Right cardiac atrium (tissue), 5 donors: ENCODE data around the gene CHST10. TPM values are rescaled to one million over a fixed set of nuclear protein-coding genes. Genes with fewer than 3 reads are reported as not detected.
A peak's percentile ranks its signal among the peaks of the same experiment; 100 is the strongest.

Source experiments
- ATAC-seq, 2 donors: fragments of 200-7000 bp; cut with Tn5 transposase; one replicate each; pipeline versions ENCODE4 v1.8.0 to v1.9.1; 2020; ENCODE audit warnings: moderate library complexity in 2 of 2, mild to moderate bottlenecking in 1 of 2
- DNase-seq, 3 donors: peaks; one replicate each; pipeline ENCODE4 v3.0.0-alpha.2; 2020
- H3K27ac ChIP-seq: one replicate; pipeline ENCODE4 v1.5.1; 2013; ENCODE audit warnings: mild to moderate bottlenecking, low read length, control low read depth, moderate library complexity
- H3K27me3 ChIP-seq: one replicate; pipeline ENCODE4 v1.6.1; 2013; ENCODE audit not compliant: control insufficient read depth, insufficient read depth
- H3K4me1 ChIP-seq: one replicate; pipeline ENCODE4 v1.6.1; 2013; ENCODE audit warnings: low read length; ENCODE audit not compliant: control insufficient read depth, insufficient read depth
- H3K4me3 ChIP-seq: one replicate; pipeline ENCODE4 v1.5.1; 2013; ENCODE audit warnings: low read length, control low read depth
- H3K9me3 ChIP-seq: one replicate; pipeline ENCODE4 v1.6.1; 2013; ENCODE audit warnings: low read length; ENCODE audit not compliant: control insufficient read depth
- WGBS: extraction: QIAGEN DNeasy Blood & Tissue Kit; methylation state at CpG from one replicate; pipeline ENCODE4 v1.1.7; 2013; 5-methylcytosine and 5-hydroxymethylcytosine counted together
- intact Hi-C, 4 donors: fragments of 100-400 bp; cut with DNase I; formaldehyde crosslinking; loops; one replicate each; pipeline versions ENCODE4 v1.11.0 to v1.14.0; 2022 to 2023
- polyA plus RNA-seq: library from polyadenylated mRNA; stranded (reverse); fragments of 200-250 nt; gene quantifications from one replicate; pipeline ENCODE4 v1.2.3, GENCODE V29; 2013
- total RNA-seq, 4 donors: library from RNA; stranded (reverse); fragmentation: NEBNext Ultra II Directional; extraction: Animal tissue kit (Norgen Biotek cat#: 25700); gene quantifications; one replicate each; pipeline ENCODE4 v1.2.1, GENCODE V29; 2021
- donor health status: healthy with polysubstance abuse.
- donor health status: DM: no; HTN: yes; CAD: no.
- donor health status: DM: no; HTN: no; CAD: no.
- donor health status: DM: no; HTN: yes; CAD: no; lungs with severe emphysema.
- donor health status: DM: yes; HTN: yes; CAD: no.

The CHST10 gene
- total and polyA plus RNA-seq, 5 donors: 12.3 to 25.7 (median 21.9) TPM

DNA sequence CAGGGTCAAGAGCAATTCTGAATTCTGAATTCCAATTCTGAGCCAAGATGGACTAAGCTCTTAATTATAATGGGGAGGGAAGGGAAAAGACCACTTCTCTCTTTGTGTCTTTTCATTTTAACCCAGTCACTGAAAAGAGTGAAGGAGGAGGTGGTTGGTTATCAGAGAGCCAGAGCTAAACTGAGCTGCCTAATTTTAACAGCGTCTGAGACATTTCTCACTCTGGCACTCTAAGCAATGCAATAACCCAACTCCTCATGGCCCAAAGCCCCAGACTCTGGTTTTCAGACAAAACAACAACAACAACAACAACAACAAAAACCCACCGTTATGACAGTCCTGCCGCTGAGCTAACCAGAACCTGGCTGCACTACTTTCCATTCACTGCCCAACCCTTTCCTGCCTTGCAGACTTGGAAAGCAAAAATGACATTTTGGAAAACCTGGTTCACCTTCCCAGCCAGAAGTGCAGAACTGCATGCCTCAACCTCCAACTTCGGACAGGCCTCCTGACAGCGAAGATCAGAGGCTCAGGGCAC, 1.0 kb downstream of the CHST10 start:
- DNase-seq (no peak), ATAC-seq (peak in 1 of 2 donors; percentile 9)
- H3K27ac ChIP-seq: peak overlapping the region; percentile 51
- peaks cover 3% of the 10 kb centered on the region for H3K4me1 ChIP-seq
- 3% methylated on average over 5 of the region's 5 CpGs for whole genome bisulfite sequencing
- H3K27me3 ChIP-seq: no peaks in the 10 kb centered on the region
- no peaks in the 10 kb centered on the region for H3K9me3 ChIP-seq
- H3K4me3 ChIP-seq: peak overlapping the region; percentile 84
- intact Hi-C loops: loop anchor here in 1 of 4 donors (10.0 kb wide), 1 partner anchor 148 kb away; the partner anchor contains the start of gene PDCL3

DNA sequence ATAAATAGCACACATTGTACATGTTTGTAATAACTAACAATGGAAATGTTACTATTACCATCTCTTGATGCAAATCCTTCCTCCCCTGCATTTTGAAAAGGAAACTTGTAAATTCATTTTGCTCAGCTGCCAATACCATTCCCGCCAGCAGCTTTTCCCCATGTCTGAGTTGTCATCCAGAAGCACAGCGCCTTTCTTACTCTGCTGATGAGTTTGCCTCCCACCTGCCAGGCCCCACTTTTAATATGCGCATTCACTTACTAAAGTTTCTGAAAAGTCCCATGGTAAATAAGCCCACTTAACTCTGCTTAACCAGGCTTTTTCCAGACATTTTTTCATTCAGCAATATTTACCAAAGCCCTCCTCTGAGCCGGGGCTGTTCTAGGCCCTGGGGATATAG, 3.9 kb downstream of the CHST10 start:
- 93% methylated on average over 4 of the region's 4 CpGs for WGBS
- intact Hi-C loops: loop anchor here in 1 of 4 donors (10.0 kb wide), 1 partner anchor 151 kb away; the partner anchor contains the start of gene PDCL3
- ATAC-seq: no peak
- H3K4me1 ChIP-seq: peaks cover 7% of the 10 kb centered on the region
- H3K9me3 ChIP-seq: no peaks in the 10 kb centered on the region
- H3K4me3 ChIP-seq: no peak overlapping the region
- no peaks in the 10 kb centered on the region for H3K27me3 ChIP-seq
- no peak for DNase-seq
- no peak overlapping the region for H3K27ac ChIP-seq

DNA sequence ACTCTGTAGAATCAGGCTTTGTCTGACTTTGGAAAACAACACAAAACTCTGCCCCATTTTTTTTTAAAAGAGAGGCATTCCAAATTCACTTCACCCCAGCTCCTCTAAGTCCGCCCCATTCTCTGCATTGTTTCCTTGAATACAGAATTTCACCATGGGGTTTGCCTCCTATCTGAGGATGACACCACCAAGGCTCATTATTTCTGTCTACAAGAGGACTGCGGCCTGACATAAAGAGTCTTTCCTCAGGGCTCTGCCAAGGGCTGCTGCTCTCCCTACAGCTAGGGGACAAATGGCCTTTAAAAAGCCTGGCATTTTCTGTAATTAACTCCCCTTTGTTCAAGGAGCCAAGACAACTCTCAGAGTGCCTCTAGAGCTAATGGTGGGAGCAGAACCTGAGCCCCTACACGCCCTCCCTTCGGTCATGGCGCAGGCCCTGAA, 4.6 kb downstream of the CHST10 start:
- Histone ChIP-seq H3K27me3 (no peaks in the 10 kb centered on the region), H3K9me3 (no peaks in the 10 kb centered on the region), H3K4me3 (no peak overlapping the region), H3K27ac (no peak overlapping the region), H3K4me1 (peaks cover 12% of the 10 kb centered on the region)
- 96% methylated on average over 5 of the region's 5 CpGs for WGBS
- ATAC-seq (no peak), DNase-seq (no peak)
- intact Hi-C loops: loop anchor here in 1 of 4 donors (10.0 kb wide), 1 partner anchor 152 kb away; the partner anchor contains the start of gene PDCL3

DNA sequence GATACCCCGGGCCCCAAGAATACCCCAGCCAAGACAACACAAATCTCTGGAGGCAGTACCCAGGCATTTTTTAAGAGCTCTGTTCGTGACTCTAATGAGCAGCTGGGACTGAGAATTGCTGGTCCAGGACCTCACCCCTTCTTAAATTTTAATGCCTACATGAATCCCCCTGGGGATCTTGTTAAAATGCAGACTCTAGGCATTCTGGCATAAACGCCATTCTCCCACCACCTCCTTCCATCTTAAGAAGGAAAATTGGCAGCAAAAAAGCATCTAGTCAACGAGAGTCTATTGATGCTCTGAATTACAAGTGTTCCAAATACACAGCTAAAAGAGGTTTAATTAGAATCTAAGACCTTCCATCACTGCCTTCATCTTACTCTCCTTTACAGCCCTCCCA, 5.0 kb downstream of the CHST10 start:
- 88% methylated on average over 4 of the region's 4 CpGs for WGBS
- intact Hi-C loops: loop anchor here in 1 of 4 donors (10.0 kb wide), 1 partner anchor 152 kb away; the partner anchor contains the start of gene PDCL3
- H3K4me1 ChIP-seq: peaks cover 12% of the 10 kb centered on the region

DNA sequence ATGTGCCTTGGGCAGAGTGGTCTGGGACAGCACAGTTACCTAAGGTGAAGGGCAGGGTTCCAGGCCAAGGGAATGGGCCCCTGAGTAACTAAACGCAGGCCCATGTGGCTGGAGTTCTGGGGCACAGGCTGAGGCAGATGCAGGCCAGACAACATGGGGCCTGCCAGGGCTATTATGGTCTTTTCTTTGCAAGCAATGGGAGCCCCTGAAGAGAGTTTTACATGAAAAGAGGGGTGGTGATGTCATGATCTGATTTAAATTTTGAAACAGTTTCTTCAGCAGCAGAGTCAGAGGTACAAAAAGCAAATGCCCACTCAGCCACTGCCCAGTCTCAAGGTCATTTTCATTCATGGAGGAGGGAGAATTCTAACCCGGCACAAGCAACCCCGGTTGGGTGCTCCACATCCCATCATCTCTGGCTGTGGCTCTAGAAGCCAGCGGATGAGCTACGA, 5.6 kb downstream of the CHST10 start:
- WGBS: 97% methylated on average over 5 of the region's 5 CpGs
- intact Hi-C loops: loop anchor here in 1 of 4 donors (10.0 kb wide), 1 partner anchor 153 kb away; the partner anchor contains the start of gene PDCL3
- Histone ChIP-seq H3K4me1 (peaks cover 12% of the 10 kb centered on the region), H3K4me3 (no peak overlapping the region), H3K27me3 (no peaks in the 10 kb centered on the region), H3K27ac (no peak overlapping the region), H3K9me3 (no peaks in the 10 kb centered on the region)
- DNase-seq: no peak
- no peak for ATAC-seq

More for the DNA sequence above, 5.0 kb downstream of the CHST10 start:
- no peaks in the 10 kb centered on the region for H3K27me3 ChIP-seq
- no peaks in the 10 kb centered on the region for H3K9me3 ChIP-seq
- H3K4me3 ChIP-seq: no peak overlapping the region
- H3K27ac ChIP-seq: no peak overlapping the region
- ATAC-seq (no peak), DNase-seq (no peak)

DNA sequence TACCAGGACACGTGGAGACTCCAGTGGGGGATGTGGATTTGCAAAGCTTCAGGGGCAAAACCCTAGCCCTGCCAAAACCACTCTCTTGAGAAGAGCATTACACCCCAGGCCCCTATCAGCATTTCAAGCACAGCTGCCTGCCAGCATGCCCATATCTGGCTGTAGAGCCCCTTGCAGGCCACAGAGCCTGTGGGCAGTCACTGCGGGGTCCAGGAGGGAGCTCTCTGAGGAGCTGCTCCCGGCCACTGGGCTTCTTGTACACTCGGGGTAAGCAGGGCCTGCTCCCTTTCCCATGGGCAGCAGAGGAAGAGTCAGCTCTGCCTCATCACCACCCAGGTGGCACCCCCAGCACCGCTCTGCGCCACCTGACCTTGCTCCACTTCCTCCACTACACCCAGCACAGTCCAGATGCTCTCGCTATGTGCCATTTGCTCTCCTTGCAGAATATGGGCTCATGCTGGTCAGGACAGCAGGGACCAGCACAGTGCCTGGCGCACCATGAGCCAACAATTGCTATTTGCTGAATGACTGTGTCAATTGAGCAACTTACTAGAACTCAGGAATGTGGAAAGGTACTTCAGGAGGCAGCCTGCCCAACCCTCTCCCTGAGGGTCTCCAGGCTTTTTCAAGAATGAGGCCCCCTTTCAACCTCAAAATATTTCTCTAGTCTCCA, 7.4 kb downstream of the CHST10 start:
- H3K4me1 ChIP-seq: peaks cover 12% of the 10 kb centered on the region
- DNase-seq (no peak), ATAC-seq (no peak)
- WGBS: 80% methylated on average over 8 of the region's 8 CpGs
- H3K4me3 ChIP-seq: no peak overlapping the region
- no peaks in the 10 kb centered on the region for H3K9me3 ChIP-seq
- intact Hi-C loops: loop anchor here in 1 of 4 donors (10.0 kb wide), 1 partner anchor 155 kb away; the partner anchor contains the start of gene PDCL3
- no peak overlapping the region for H3K27ac ChIP-seq
- no peaks in the 10 kb centered on the region for H3K27me3 ChIP-seq

DNA sequence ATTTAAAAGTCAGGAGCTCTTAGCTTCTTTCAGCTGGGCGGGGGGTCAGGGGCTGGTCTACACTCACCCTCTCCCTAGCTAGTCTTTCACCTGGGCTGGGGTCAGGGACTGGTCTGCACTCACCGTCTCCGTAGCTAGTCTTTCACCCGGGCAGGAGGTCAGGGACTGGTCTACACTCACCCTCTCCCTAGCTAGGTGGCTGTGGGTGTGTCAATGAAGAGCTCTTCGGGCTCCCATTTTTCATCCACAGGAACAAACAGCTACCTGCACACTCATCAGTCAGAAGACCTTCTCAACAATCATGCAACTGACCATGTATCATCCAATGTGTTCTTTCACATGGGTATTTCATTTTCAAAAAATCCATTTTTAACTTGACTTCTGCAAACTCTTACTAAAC, 8.0 kb downstream of the CHST10 start:
- no peaks in the 10 kb centered on the region for H3K27me3 ChIP-seq
- no peak overlapping the region for H3K27ac ChIP-seq
- 89% methylated on average over 5 of the region's 5 CpGs for WGBS
- H3K4me3 ChIP-seq: no peak overlapping the region
- H3K4me1 ChIP-seq: peaks cover 12% of the 10 kb centered on the region
- ATAC-seq: no peak
- no peaks in the 10 kb centered on the region for H3K9me3 ChIP-seq
- intact Hi-C loops: no loop called here
- no peak for DNase-seq

DNA sequence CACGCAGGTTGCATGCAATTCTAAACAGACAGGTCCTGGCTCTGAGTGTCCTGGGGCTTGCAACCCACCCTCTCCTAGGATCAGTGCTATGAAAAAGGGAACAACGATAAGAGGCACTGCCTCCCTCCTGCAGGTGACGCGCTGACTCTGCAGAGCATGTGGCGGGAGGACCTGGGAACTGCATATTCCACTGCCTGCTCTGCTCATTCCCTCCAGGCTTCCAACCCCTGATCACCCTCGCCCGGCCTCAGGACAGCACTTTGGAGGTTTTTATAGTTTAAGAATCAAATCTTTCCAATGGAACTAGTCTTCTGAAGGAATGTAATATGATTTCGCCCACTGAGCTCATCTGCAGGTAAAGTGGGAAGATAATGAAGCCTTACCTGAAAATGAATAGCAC, 8.5 kb downstream of the CHST10 start:
- peaks cover 11% of the 10 kb centered on the region for H3K4me1 ChIP-seq
- 91% methylated on average over 8 of the region's 8 CpGs for WGBS
- H3K27ac ChIP-seq: no peak overlapping the region
- ATAC-seq: no peak
- intact Hi-C loops: no loop called here
- DNase-seq: no peak
- no peaks in the 10 kb centered on the region for H3K9me3 ChIP-seq
- no peaks in the 10 kb centered on the region for H3K27me3 ChIP-seq
- no peak overlapping the region for H3K4me3 ChIP-seq

DNA sequence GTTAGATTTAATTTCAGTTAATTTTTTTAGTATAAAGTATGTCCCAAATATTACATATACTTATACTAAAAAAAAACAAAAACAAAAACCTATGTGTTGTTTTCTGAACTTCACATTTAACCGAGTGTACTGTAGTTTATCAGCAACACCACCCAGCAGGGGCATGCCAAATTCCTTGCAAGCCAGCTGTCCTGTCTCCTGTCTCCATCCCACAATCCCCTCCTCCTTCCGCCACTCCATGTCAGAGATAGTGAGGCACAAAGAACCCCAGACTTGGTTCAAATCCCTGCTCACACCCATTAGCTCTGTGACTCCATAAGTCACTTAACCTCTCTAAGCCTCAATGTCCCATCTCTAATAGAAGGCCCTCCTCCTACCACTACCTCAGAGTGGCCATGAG, 9.4 kb downstream of the CHST10 start:
- no peaks in the 10 kb centered on the region for H3K9me3 ChIP-seq
- intact Hi-C loops: no loop called here
- 53% methylated on average over 2 of the region's 2 CpGs for WGBS
- H3K27me3 ChIP-seq: no peaks in the 10 kb centered on the region
- DNase-seq: peak in 1 of 3 donors; percentile 68
- peaks cover 10% of the 10 kb centered on the region for H3K4me1 ChIP-seq
- H3K27ac ChIP-seq: peak overlapping the region; percentile 15
- peak; percentile 42 to 64 for ATAC-seq
- no peak overlapping the region for H3K4me3 ChIP-seq

DNA sequence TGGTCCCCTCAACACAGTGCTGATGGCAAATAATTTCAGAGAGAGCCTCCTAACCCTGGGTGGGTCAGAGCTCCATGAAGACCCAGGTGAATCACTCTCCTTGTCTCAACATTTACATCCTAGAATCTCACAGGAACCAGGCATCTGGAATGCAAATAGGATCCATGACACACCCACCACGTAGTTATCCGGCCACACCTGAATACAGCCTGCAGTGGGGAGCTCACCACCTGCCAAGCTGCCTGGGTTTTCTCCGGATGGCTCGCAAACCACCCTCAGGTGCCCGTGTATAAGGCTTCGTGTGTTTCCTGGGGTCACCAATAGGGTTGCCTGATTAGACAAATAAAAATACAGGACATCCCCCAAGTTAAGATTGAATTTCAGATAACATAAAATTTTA, 9.9 kb downstream of the CHST10 start:
- no peak for DNase-seq
- H3K27me3 ChIP-seq: no peaks in the 10 kb centered on the region
- WGBS: 87% methylated on average over 6 of the region's 6 CpGs
- intact Hi-C loops: no loop called here
- H3K4me1 ChIP-seq: peaks cover 10% of the 10 kb centered on the region
- peak in 1 of 2 donors; percentile 7 for ATAC-seq
- no peaks in the 10 kb centered on the region for H3K9me3 ChIP-seq
- peak overlapping the region; percentile 76 for H3K27ac ChIP-seq
- no peak overlapping the region for H3K4me3 ChIP-seq

DNA sequence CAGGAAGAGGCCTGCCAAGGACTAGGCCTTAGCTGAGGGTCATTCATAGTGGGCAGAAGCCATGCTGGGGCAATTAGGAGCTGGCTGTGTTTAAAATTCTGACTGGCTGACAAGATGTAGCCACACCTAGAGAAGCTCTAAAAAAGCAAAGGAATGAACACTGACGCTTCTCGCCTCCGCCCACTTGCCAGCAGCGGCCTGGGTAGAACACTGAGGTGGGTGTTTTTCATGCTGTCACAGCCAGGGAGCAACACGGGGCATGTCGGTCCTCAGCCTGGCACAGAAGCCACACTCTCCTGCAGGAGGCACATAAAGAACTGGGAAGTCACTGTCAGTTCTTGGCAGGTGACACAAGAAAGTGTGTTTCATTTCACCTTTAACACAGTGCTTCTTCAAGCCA, 10.4 kb downstream of the CHST10 start:
- Histone ChIP-seq H3K4me1 (peaks cover 10% of the 10 kb centered on the region), H3K27me3 (no peaks in the 10 kb centered on the region), H3K27ac (peak overlapping the region; percentile 76), H3K9me3 (no peaks in the 10 kb centered on the region), H3K4me3 (no peak overlapping the region)
- 70% methylated on average over 6 of the region's 6 CpGs for WGBS
- intact Hi-C loops: no loop called here
- ATAC-seq (peak; percentile 72 to 82), DNase-seq (peak in 1 of 3 donors; percentile 70)
